B cell (primary cell): ENCODE results near the gene TEAD1. TPM values are rescaled to one million over a fixed set of nuclear protein-coding genes. Genes with fewer than 3 reads are reported as not detected.

Experiments used
- ATAC-seq: fragments of 200-7000 bp; cut with Tn5 transposase; one replicate; pipeline ENCODE4 v1.10.0; 2021; ENCODE audit warnings: low read depth, mild to moderate bottlenecking, moderate number of reproducible peaks, moderate library complexity
- CTCF ChIA-PET: fragments of 350-600 bp; sonication (Branson Sonifier 250); formaldehyde crosslinking; loops from one replicate; lab custom pipeline; 2021; ENCODE audit warnings: antibody characterized with exemption, inconsistent platforms; lab: Charles Lee
- POLR2A ChIA-PET: fragments of 350-600 bp; sonication (Branson Sonifier 250); formaldehyde crosslinking; loops from one replicate; lab custom pipeline; 2021; ENCODE audit warnings: antibody characterized with exemption; lab: Charles Lee
- DNase-seq: peaks from one replicate; pipeline ENCODE4 v3.0.0; 2013
- H2AFZ ChIP-seq: 2 replicates; pipeline ENCODE4 v1.6.1; 2012; ENCODE audit warnings: mild to moderate bottlenecking, low read depth, low read length; ENCODE audit not compliant: insufficient read depth, poor library complexity, severe bottlenecking
- H3K27ac ChIP-seq, 2 donors: 1 replicate in 1 of 2; 2 replicates in 1 of 2; pipeline ENCODE4 v1.5.1; 2012 to 2013; ENCODE audit warnings: low read length in 2 of 2, mild to moderate bottlenecking in 2 of 2, moderate library complexity in 1 of 2
- H3K27me3 ChIP-seq, 4 experiments: fragments of 200-600 bp in 1 of 4; sonication (generic) in 1 of 4; replicated peaks in 1 of 4; 1 replicate in 2 of 4; 2 replicates in 2 of 4; pipeline versions ENCODE4 v1.6.1 to v1.7.0; 2013 to 2016; ENCODE audit warnings: low read length in 3 of 4, mild to moderate bottlenecking in 2 of 4, mixed read lengths in 1 of 4, moderate library complexity in 1 of 4; ENCODE audit not compliant: insufficient read depth in 4 of 4, control insufficient read depth in 3 of 4; ENCODE audit errors: control extremely low read depth in 1 of 4
- H3K36me3 ChIP-seq, 2 experiments: replicated peaks in 1 of 2; 1 replicate in 1 of 2; 2 replicates in 1 of 2; pipeline versions ENCODE4 v1.6.1 to v1.7.1; 2013; ENCODE audit warnings: low read length in 1 of 2; ENCODE audit not compliant: insufficient read depth in 2 of 2, control insufficient read depth in 1 of 2; ENCODE audit errors: control extremely low read depth in 1 of 2, extremely low read depth in 1 of 2
- H3K4me1 ChIP-seq, 2 donors: fragments of 200-600 bp in 1 of 2; sonication (generic) in 1 of 2; 1 replicate in 1 of 2; 2 replicates in 1 of 2; pipeline versions ENCODE4 v1.5.1 to v1.6.1; 2013 to 2017; ENCODE audit warnings: low read length in 2 of 2; ENCODE audit not compliant: control insufficient read depth in 2 of 2, insufficient read depth in 2 of 2
- H3K4me2 ChIP-seq: replicated peaks from 2 replicates; pipeline ENCODE3; 2012; ENCODE audit warnings: mild to moderate bottlenecking, low read depth, low read length; ENCODE audit not compliant: poor library complexity, severe bottlenecking
- H3K4me3 ChIP-seq, 5 experiments: fragments of 200-600 bp in 1 of 5; sonication (generic) in 1 of 5; 1 replicate in 3 of 5; 2 replicates in 2 of 5; pipeline versions ENCODE4 v1.5.1 to v1.7.0; 2011 to 2016; ENCODE audit warnings: low read length in 4 of 5, mild to moderate bottlenecking in 4 of 5, low read depth in 2 of 5, control low read depth in 1 of 5, moderate library complexity in 1 of 5; ENCODE audit not compliant: insufficient read depth in 1 of 5; ENCODE audit errors: control extremely low read depth in 1 of 5, extremely low read depth in 1 of 5
- H3K79me2 ChIP-seq: fragments of 200-600 bp; sonication (generic); one replicate; pipeline ENCODE4 v1.6.0; 2016; ENCODE audit warnings: low read length; ENCODE audit not compliant: control insufficient read depth, insufficient read depth
- H3K9ac ChIP-seq: fragments of 200-600 bp; sonication (generic); 2 replicates; pipeline ENCODE4 v1.6.1; 2017; ENCODE audit warnings: mild to moderate bottlenecking, low read length, moderate library complexity
- H3K9me3 ChIP-seq, 3 donors: one replicate each; pipeline versions ENCODE4 v1.6.1 to v1.7.1; 2013; ENCODE audit warnings: low read length in 2 of 3; ENCODE audit not compliant: control insufficient read depth in 2 of 3, insufficient read depth in 1 of 3; ENCODE audit errors: control extremely low read depth in 1 of 3
- H4K20me1 ChIP-seq: 2 replicates; pipeline ENCODE4 v1.6.0; 2012; ENCODE audit warnings: mild to moderate bottlenecking, low read length; ENCODE audit not compliant: insufficient read depth, control insufficient read depth, poor library complexity, severe bottlenecking
- H3K27ac Mint-ChIP-seq: one replicate; pipeline ENCODE4 v1.8.0; 2021; ENCODE audit warnings: mixed read lengths
- H3K27me3 Mint-ChIP-seq: one replicate; pipeline ENCODE4 v1.8.0; 2021; ENCODE audit warnings: mixed read lengths
- H3K4me1 Mint-ChIP-seq: one replicate; pipeline ENCODE4 v1.8.0; 2021; ENCODE audit warnings: mixed read lengths
- H3K4me3 Mint-ChIP-seq: one replicate; pipeline ENCODE4 v1.8.0; 2021; ENCODE audit warnings: mixed read lengths
- H3K9me3 Mint-ChIP-seq: one replicate; pipeline ENCODE4 v1.8.0; 2022; ENCODE audit warnings: mixed read lengths; ENCODE audit not compliant: insufficient read depth
- CTCF ChIP-seq: fragments of 200-600 bp; IDR thresholded peaks from one replicate; pipeline ENCODE4 v1.8.0; 2022; ENCODE audit warnings: antibody characterized with exemption, mild to moderate bottlenecking
- EZH2 ChIP-seq: IDR thresholded peaks from 2 replicates; pipeline ENCODE4 v1.6.1; 2012; ENCODE audit warnings: borderline replicate concordance, low read depth, mild to moderate bottlenecking, moderate library complexity, low read length; ENCODE audit not compliant: insufficient read depth, poor library complexity, severe bottlenecking
- WGBS: methylation state at CpG from one replicate; pipeline ENCODE4 v1.1.5; 2013; ENCODE audit warnings: missing lambda C conversion rate; ENCODE audit not compliant: insufficient coverage; 5-methylcytosine and 5-hydroxymethylcytosine counted together
- intact Hi-C: fragments of 100-400 bp; cut with micrococcal nuclease; formaldehyde crosslinking; loops from one replicate; pipeline ENCODE4 v1.10.0; 2022
- polyA plus RNA-seq: library from polyadenylated mRNA; depleted of rRNA; stranded (reverse); fragments of >200 nt; gene quantifications from 2 replicates; pipeline ENCODE4 v1.2.3, GENCODE V29; 2012
- total RNA-seq, 2 donors: library from RNA; stranded (reverse); fragments of 120-200 nt in 1 of 2; gene quantifications; 1 replicate in 1 of 2; 2 replicates in 1 of 2; pipeline versions ENCODE4 v1.2.3 to v1.2.4, GENCODE V29; 2013 to 2022

TEAD1 gene
- total and polyA plus RNA-seq, 2 donors (not counting 1 experiment from before 2014, with no cell fraction given), result 0.30 TPM; not detected in 1

DNA sequence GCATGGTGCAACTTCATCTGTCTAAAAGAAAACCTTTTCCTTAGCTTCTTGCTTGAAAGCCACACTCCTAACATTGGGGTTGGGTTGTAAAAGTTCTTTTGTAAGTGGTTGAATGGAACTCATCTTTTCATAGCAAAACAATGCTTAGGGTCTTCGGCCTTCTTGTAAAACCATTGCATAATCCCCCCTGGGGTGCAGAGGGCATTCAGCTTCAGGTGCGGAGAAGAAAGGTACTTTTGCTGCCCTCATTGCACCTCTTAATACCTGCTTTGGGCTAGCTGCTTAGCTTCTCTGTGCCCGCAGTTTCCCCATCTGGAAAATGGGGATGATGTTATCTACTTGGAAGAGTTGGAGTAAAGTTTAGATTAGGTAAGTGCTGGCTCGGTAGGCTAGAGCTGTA lies 10.1 kb downstream of the TEAD1 start:
- 90% methylated on average over 2 of the region's 4 CpGs for WGBS
- Histone ChIP-seq H3K4me1 (no peaks in the 10 kb centered on the region), H2AFZ (no peak overlapping the region), H3K4me2 (no peak overlapping the region), H3K27me3 (peaks cover 0 to 21% (median 13%) of the 10 kb centered on the region in 4 experiments), H3K9me3 (peaks cover 0 to 5% (median 0%) of the 10 kb centered on the region in 3 donors), H3K4me3 (no peak overlapping the region), H3K79me2 (no peaks in the 10 kb centered on the region), H4K20me1 (no peaks in the 10 kb centered on the region), H3K9ac (no peak overlapping the region), H3K36me3 (no peaks in the 10 kb centered on the region), H3K27ac (no peak overlapping the region)
- ChIA-PET POLR2A (no interaction called here), CTCF (no interaction called here)
- TF ChIP-seq EZH2 (no peak), CTCF (no peak)
- ATAC-seq (no peak), DNase-seq (no peak)
- Mint-ChIP-seq H3K27ac (no peak overlapping the region), H3K4me3 (no peak overlapping the region), H3K4me1 (no peaks in the 10 kb centered on the region), H3K9me3 (no peaks in the 10 kb centered on the region), H3K27me3 (peaks cover 61% of the 10 kb centered on the region)
- intact Hi-C loops, result no loop called here

- H3K4me2 ChIP-seq, result no peak overlapping the region
- no peak for TF ChIP-seq CTCF
- no peak for TF ChIP-seq EZH2
- H3K79me2 ChIP-seq, result no peaks in the 10 kb centered on the region
- POLR2A ChIA-PET, result no interaction called here
- DNase-seq (no peak), ATAC-seq (no peak)
- no peak overlapping the region for H3K27ac ChIP-seq
- Mint-ChIP-seq H3K4me1 (no peaks in the 10 kb centered on the region), H3K27me3 (peaks cover 59% of the 10 kb centered on the region), H3K4me3 (no peak overlapping the region), H3K27ac (no peak overlapping the region), H3K9me3 (no peaks in the 10 kb centered on the region)
- H2AFZ ChIP-seq, result no peak overlapping the region
- WGBS, result no CpG with 5 or more reads among the region's 1 CpG
- no peaks in the 10 kb centered on the region for H4K20me1 ChIP-seq
- H3K9ac ChIP-seq, result no peak overlapping the region
- H3K4me1 ChIP-seq, result no peaks in the 10 kb centered on the region
- peaks cover 0 to 5% (median 0%) of the 10 kb centered on the region in 3 donors for H3K9me3 ChIP-seq
- CTCF ChIA-PET, result no interaction called here
- H3K27me3 ChIP-seq, result peaks cover 0 to 18% (median 12%) of the 10 kb centered on the region in 4 experiments
- H3K36me3 ChIP-seq, result no peaks in the 10 kb centered on the region
- intact Hi-C loops, result no loop called here
- H3K4me3 ChIP-seq, result no peak overlapping the region
These were observed 10.6 kb downstream of the TEAD1 start for GRCh38 chr11:12684816-12685215.
